Neuronal stem cell (in vitro differentiated cells): ENCODE data around the gene DOK3.
A peak's percentile ranks its signal among the peaks of the same experiment; 100 is the strongest.

Experiments used
- DNase-seq: peaks from one replicate; pipeline ENCODE4 v3.0.0-alpha.2; 2013; ENCODE audit warnings: low spot score
- H2AFZ ChIP-seq: one replicate; pipeline ENCODE4 v1.6.1; 2013; ENCODE audit warnings: mild to moderate bottlenecking, low read length, inconsistent platforms
- H2AK5ac ChIP-seq: 2 replicates; pipeline ENCODE4 v1.6.1; 2013; ENCODE audit warnings: low read depth, mild to moderate bottlenecking, inconsistent platforms, low read length, moderate library complexity, mixed read lengths
- H2BK120ac ChIP-seq: 2 replicates; pipeline ENCODE4 v1.6.1; 2013; ENCODE audit warnings: low read depth, mild to moderate bottlenecking, inconsistent platforms, low read length, moderate library complexity, mixed read lengths
- H2BK12ac ChIP-seq: one replicate; pipeline ENCODE4 v1.6.1; 2013; ENCODE audit warnings: low read length, inconsistent platforms
- H2BK15ac ChIP-seq: 2 replicates; pipeline ENCODE4 v1.6.1; 2013; ENCODE audit warnings: mild to moderate bottlenecking, low read length, inconsistent platforms, mixed read lengths
- H2BK5ac ChIP-seq: one replicate; pipeline ENCODE4 v1.6.1; 2013; ENCODE audit warnings: inconsistent platforms, mild to moderate bottlenecking, low read length, moderate library complexity
- H3K14ac ChIP-seq: one replicate; pipeline ENCODE4 v1.6.1; 2013; ENCODE audit warnings: low read length, inconsistent platforms
- H3K18ac ChIP-seq: 2 replicates; pipeline ENCODE4 v1.6.1; 2013; ENCODE audit warnings: low read length, inconsistent platforms
- H3K23ac ChIP-seq: 2 replicates; pipeline ENCODE4 v1.6.1; 2013; ENCODE audit warnings: low read depth, mild to moderate bottlenecking, mixed read lengths, low read length, inconsistent platforms; ENCODE audit not compliant: poor library complexity
- H3K27ac ChIP-seq: replicated peaks from 3 replicates; pipeline ENCODE4 v1.5.1; 2013; ENCODE audit warnings: low read length, inconsistent platforms
- H3K27me3 ChIP-seq, 3 experiments: 2 replicates each; pipeline ENCODE4 v1.6.1; 2013; ENCODE audit warnings: low read length in 3 of 3, mild to moderate bottlenecking in 2 of 3, inconsistent platforms in 1 of 3, low read depth in 1 of 3, mixed read lengths in 1 of 3, moderate library complexity in 1 of 3; ENCODE audit not compliant: control insufficient read depth in 3 of 3, insufficient read depth in 3 of 3
- H3K36me3 ChIP-seq, 2 donors: replicated peaks in 1 of 2; 2 replicates each; pipeline ENCODE4 v1.6.1; 2013; ENCODE audit warnings: low read length in 2 of 2; ENCODE audit not compliant: control insufficient read depth in 2 of 2, insufficient read depth in 2 of 2
- H3K4ac ChIP-seq: 2 replicates; pipeline ENCODE4 v1.6.1; 2013; ENCODE audit warnings: inconsistent platforms, mild to moderate bottlenecking, low read length, moderate library complexity
- H3K4me1 ChIP-seq, 2 donors: 1 replicate in 1 of 2; 2 replicates in 1 of 2; pipeline ENCODE4 v1.6.1; 2013; ENCODE audit warnings: low read length in 2 of 2, low read depth in 1 of 2; ENCODE audit not compliant: control insufficient read depth in 2 of 2, insufficient read depth in 1 of 2
- H3K4me2 ChIP-seq: one replicate; pipeline ENCODE4 v1.6.1; 2013; ENCODE audit warnings: mild to moderate bottlenecking, low read length, inconsistent platforms; ENCODE audit not compliant: insufficient read depth, poor library complexity, severe bottlenecking
- H3K4me3 ChIP-seq, 2 donors: 2 replicates each; pipeline ENCODE4 v1.5.1; 2013; ENCODE audit warnings: low read length in 2 of 2, mild to moderate bottlenecking in 2 of 2, inconsistent platforms in 1 of 2, moderate library complexity in 1 of 2
- H3K79me1 ChIP-seq: one replicate; pipeline ENCODE4 v1.6.1; 2013; ENCODE audit warnings: low read depth, mild to moderate bottlenecking, inconsistent platforms, low read length, moderate library complexity
- H3K9ac ChIP-seq: one replicate; pipeline ENCODE4 v1.6.1; 2013; ENCODE audit warnings: mild to moderate bottlenecking, low read depth, low read length, inconsistent platforms; ENCODE audit not compliant: poor library complexity
- H3K9me3 ChIP-seq, 2 donors: replicated peaks in 1 of 2; 2 replicates each; pipeline versions ENCODE3 to v1.6.1; 2013; ENCODE audit warnings: low read length in 2 of 2, mild to moderate bottlenecking in 2 of 2, inconsistent platforms in 1 of 2, low read depth in 1 of 2, mixed read lengths in 1 of 2, moderate library complexity in 1 of 2; ENCODE audit not compliant: control insufficient read depth in 2 of 2, insufficient read depth in 1 of 2
- H4K8ac ChIP-seq: one replicate; pipeline ENCODE4 v1.6.1; 2013; ENCODE audit warnings: low read depth, mild to moderate bottlenecking, inconsistent platforms, low read length, moderate library complexity
- H4K91ac ChIP-seq: one replicate; pipeline ENCODE4 v1.6.1; 2013; ENCODE audit warnings: low read length, low read depth, mild to moderate bottlenecking, inconsistent platforms; ENCODE audit not compliant: poor library complexity
- WGBS, 2 donors: extraction: QIAGEN DNeasy Blood & Tissue Kit; methylation state at CpG; one replicate each; pipeline ENCODE4 v1.1.7; 2013; ENCODE audit warnings: missing lambda C conversion rate in 2 of 2, mixed read lengths in 1 of 2; ENCODE audit not compliant: insufficient read length in 2 of 2, insufficient replicate concordance in 1 of 2; ENCODE audit errors: extremely low coverage in 2 of 2; 5-methylcytosine and 5-hydroxymethylcytosine counted together

DOK3 gene

GRCh38 chr5:177550122-177550521 lies 40.5 kb upstream of the DOK3 start:
- no peak for DNase-seq
- WGBS, 2 donors: no CpG with 5 or more reads among the region's 1 CpG

GRCh38 chr5:177548495-177548894 lies 38.9 kb upstream of the DOK3 start:
- Histone ChIP-seq H4K91ac (no peak overlapping the region), H3K9ac (no peak overlapping the region), H3K79me1 (peaks cover 3% of the 10 kb centered on the region), H3K23ac (no peak overlapping the region), H2AK5ac (no peak overlapping the region), H2BK120ac (no peak overlapping the region), H3K4me1 (peaks cover 21 to 25% of the 10 kb centered on the region in 2 donors), H3K27me3 (no peaks in the 10 kb centered on the region), H3K4ac (no peak overlapping the region), H2BK12ac (no peak overlapping the region), H2AFZ (no peak overlapping the region), H3K14ac (no peak overlapping the region), H3K36me3 (peaks cover 10 to 61% of the 10 kb centered on the region in 2 donors), H4K8ac (no peak overlapping the region), H3K9me3 (no peaks in the 10 kb centered on the region), H3K4me3 (no peak overlapping the region), H3K27ac (no peak overlapping the region), H2BK5ac (no peak overlapping the region), H3K4me2 (no peak overlapping the region), H3K18ac (no peak overlapping the region), H2BK15ac (no peak overlapping the region)
- no peak for DNase-seq
- no CpG with 5 or more reads among the region's 1 CpG for WGBS, 2 donors

More at GRCh38 chr5:177550122-177550521, 40.5 kb upstream of the DOK3 start:
- Histone ChIP-seq H3K4ac (no peak overlapping the region), H2BK12ac (no peak overlapping the region), H3K79me1 (peaks cover 3% of the 10 kb centered on the region), H2AK5ac (no peak overlapping the region), H3K18ac (no peak overlapping the region), H3K4me1 (peaks cover 18 to 21% of the 10 kb centered on the region in 2 donors), H3K9ac (no peak overlapping the region), H3K4me2 (no peak overlapping the region), H2AFZ (no peak overlapping the region), H2BK5ac (no peak overlapping the region), H4K91ac (no peak overlapping the region), H4K8ac (no peak overlapping the region), H3K14ac (no peak overlapping the region), H2BK120ac (no peak overlapping the region), H2BK15ac (no peak overlapping the region), H3K4me3 (no peak overlapping the region), H3K9me3 (no peaks in the 10 kb centered on the region), H3K27ac (no peak overlapping the region), H3K36me3 (peaks cover 10 to 53% of the 10 kb centered on the region in 2 donors), H3K23ac (no peak overlapping the region), H3K27me3 (no peaks in the 10 kb centered on the region)

GRCh38 chr5:177547736-177548135 lies 38.1 kb upstream of the DOK3 start:
- H3K9ac ChIP-seq: peak overlapping the region; percentile 6

GRCh38 chr5:177546258-177546741 lies 36.7 kb upstream of the DOK3 start:
- no peaks in the 10 kb centered on the region for H3K27me3 ChIP-seq
- DNase-seq: no peak
- no peak overlapping the region for H3K23ac ChIP-seq
- H3K4me3 ChIP-seq: no peak overlapping the region
- no peak overlapping the region for H2BK12ac ChIP-seq
- no peak overlapping the region for H2AK5ac ChIP-seq
- H3K9me3 ChIP-seq: no peaks in the 10 kb centered on the region
- H3K9ac ChIP-seq: no peak overlapping the region
- no CpG with 5 or more reads among the region's 1 CpG for WGBS, 2 donors
- no peak overlapping the region for H3K4me2 ChIP-seq
- no peak overlapping the region for H2BK5ac ChIP-seq
- H3K79me1 ChIP-seq: no peaks in the 10 kb centered on the region
- H2AFZ ChIP-seq: no peak overlapping the region
- no peak overlapping the region for H3K4ac ChIP-seq
- H3K27ac ChIP-seq: peak overlapping the region; percentile 14
- H3K18ac ChIP-seq: no peak overlapping the region
- no peak overlapping the region for H2BK120ac ChIP-seq
- no peak overlapping the region for H4K8ac ChIP-seq
- H3K14ac ChIP-seq: no peak overlapping the region
- H4K91ac ChIP-seq: no peak overlapping the region
- peaks cover 17 to 27% of the 10 kb centered on the region in 2 donors for H3K4me1 ChIP-seq
- H3K36me3 ChIP-seq: peaks cover 6 to 60% of the 10 kb centered on the region in 2 donors
- H2BK15ac ChIP-seq: no peak overlapping the region

More at GRCh38 chr5:177547736-177548135, 38.1 kb upstream of the DOK3 start:
- Histone ChIP-seq H3K23ac (no peak overlapping the region), H3K4ac (no peak overlapping the region), H3K4me3 (no peak overlapping the region), H3K36me3 (peaks cover 10 to 62% of the 10 kb centered on the region in 2 donors), H3K4me1 (peaks cover 17 to 24% of the 10 kb centered on the region in 2 donors), H2BK120ac (no peak overlapping the region), H2AFZ (no peak overlapping the region), H3K9me3 (no peaks in the 10 kb centered on the region), H3K79me1 (no peaks in the 10 kb centered on the region), H2AK5ac (no peak overlapping the region), H4K91ac (no peak overlapping the region), H2BK15ac (no peak overlapping the region), H3K27ac (no peak overlapping the region), H2BK5ac (no peak overlapping the region), H3K18ac (no peak overlapping the region), H3K27me3 (no peaks in the 10 kb centered on the region), H3K4me2 (no peak overlapping the region), H3K14ac (no peak overlapping the region), H4K8ac (no peak overlapping the region), H2BK12ac (no peak overlapping the region)
- WGBS, 2 donors: no CpG with 5 or more reads among the region's 3 CpGs
- DNase-seq: no peak
